Stimulated activated CD8-positive, alpha-beta memory T cell treated with anti-CD3 and anti-CD28 coated beads, Interleukin-7, amount 100 ng/mL, for 4 hours (primary cell): ENCODE results near the gene RNFT2.
"Not testable (repeated sequence)": the region's sequence is repeated elsewhere in the genome, so short reads cannot be mapped to it uniquely, and the experiment has no call there.

ENCODE experiments used
- DNase-seq, 2 donors: peaks; one replicate each; pipeline ENCODE4 v3.0.0-alpha.2; 2020; ENCODE audit warnings: low read depth in 2 of 2

RNFT2 gene

GRCh38 chr12:116794725-116795124 is 56.6 kb downstream of the RNFT2 start:
- no peak for DNase-seq

- DNase-seq: no peak
Observed at GRCh38 chr12:116797885-116798284, 59.8 kb downstream of the RNFT2 start.

- no peak for DNase-seq
Observed at GRCh38 chr12:116798719-116799118, 60.6 kb downstream of the RNFT2 start.

- DNase-seq: no peak
Observed at GRCh38 chr12:116799955-116800354, 61.8 kb downstream of the RNFT2 start.

GRCh38 chr12:116800918-116801317 is 62.8 kb downstream of the RNFT2 start:
- no peak for DNase-seq

GRCh38 chr12:116802018-116802417 is 63.9 kb downstream of the RNFT2 start:
- no peak for DNase-seq

- DNase-seq: no peak
Observed at GRCh38 chr12:116803013-116803736, 65.1 kb downstream of the RNFT2 start.

- DNase-seq: no peak
Observed at GRCh38 chr12:116804051-116804450, 65.9 kb downstream of the RNFT2 start.

GRCh38 chr12:116806845-116807440 is 68.8 kb downstream of the RNFT2 start:
- DNase-seq: no peak

- DNase-seq: no peak
Observed at GRCh38 chr12:116807546-116807945, 69.4 kb downstream of the RNFT2 start.

GRCh38 chr12:116808113-116809105 is 70.3 kb downstream of the RNFT2 start:
- no peak for DNase-seq

GRCh38 chr12:116812238-116812637 is 74.1 kb downstream of the RNFT2 start:
- DNase-seq: no peak

GRCh38 chr12:116813271-116814041 is 75.3 kb downstream of the RNFT2 start:
- DNase-seq: no peak

- DNase-seq: not testable (repeated sequence)
Observed at GRCh38 chr12:116814766-116815165, 76.7 kb downstream of the RNFT2 start.

GRCh38 chr12:116818341-116818856 is 80.3 kb downstream of the RNFT2 start:
- no peak for DNase-seq

- peak; percentile 75 to 90 for DNase-seq
Observed at GRCh38 chr12:116818948-116819832, 81.1 kb downstream of the RNFT2 start.

- no peak for DNase-seq
Observed at GRCh38 chr12:116820064-116820656, 82.0 kb downstream of the RNFT2 start.

- no peak for DNase-seq
Observed at GRCh38 chr12:116821291-116821690, 83.2 kb downstream of the RNFT2 start.

GRCh38 chr12:116827432-116827831 is 89.3 kb downstream of the RNFT2 start:
- DNase-seq: no peak

- DNase-seq: no peak
Observed at GRCh38 chr12:116832353-116832752, 94.2 kb downstream of the RNFT2 start.
